Measurements from ENCODE around the gene GGT1. TPM values are rescaled to one million over a fixed set of nuclear protein-coding genes. Genes with fewer than 3 reads are reported as not detected.
"Not testable (repeated sequence)": the region's sequence is repeated elsewhere in the genome, so short reads cannot be mapped to it uniquely, and the experiment has no call there.

The GGT1 gene
- total RNA-seq = 100 to 1,000 TPM in 1 of 2 donors, 1 to 10 TPM in 1; 9.6 to 195 TPM
- long read RNA-seq, partial matches to known transcripts = 7 of 21 reads
- long read RNA-seq, other reads (novel, unspliced or antisense) = 13 of 21 reads

DNA sequence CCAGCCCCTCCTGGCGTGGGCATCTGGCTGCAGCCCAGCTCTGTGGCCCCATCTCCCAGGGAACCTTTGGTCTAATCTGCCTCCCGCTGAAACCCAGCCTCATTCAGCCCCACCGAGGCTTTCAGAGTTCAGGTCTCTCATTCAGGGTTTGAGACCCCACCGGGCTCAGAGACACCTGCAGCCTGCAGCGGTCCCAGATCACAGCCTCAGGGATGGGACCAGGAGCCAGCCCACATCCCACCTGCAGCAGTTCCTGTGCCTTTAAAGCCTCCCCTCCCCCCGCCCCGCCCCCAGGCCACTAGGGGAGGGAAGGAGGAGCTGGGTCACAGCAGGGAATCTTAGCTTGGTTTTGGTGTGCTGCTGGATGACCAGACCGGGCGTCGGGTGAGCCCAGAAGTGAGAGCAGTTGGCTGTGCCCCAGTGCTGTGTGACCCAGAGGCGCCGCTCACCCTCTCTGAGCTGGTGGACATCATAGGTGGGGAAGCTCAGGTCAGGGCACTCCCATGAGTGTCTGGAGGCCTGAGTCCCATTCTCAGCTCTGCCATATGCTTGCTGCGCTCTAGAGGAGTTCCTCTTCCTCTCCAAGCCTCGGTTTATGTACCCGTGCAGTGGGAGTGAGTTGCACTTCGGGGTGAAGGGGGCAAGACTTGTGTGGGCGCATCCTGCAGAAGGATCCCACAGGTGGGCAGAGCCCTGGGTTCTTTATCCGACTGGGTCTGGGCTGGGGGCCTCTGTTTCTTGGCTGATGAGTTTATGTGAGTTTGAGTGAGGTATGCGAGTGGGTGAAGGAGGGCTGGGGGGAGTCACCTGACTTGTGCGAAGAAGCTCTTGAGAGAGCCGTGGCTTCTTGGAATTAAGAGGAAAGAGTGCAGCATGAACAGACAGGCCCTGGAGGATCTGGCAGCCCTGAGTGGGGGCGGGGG is at the start of gene GGT1:
Gene GGT1, plus strand, starts transcription at position 347 of the 923 bp plus-strand sequence. CDS start 7,889 bp downstream, outside the sequence.
- ATAC-seq = peak; percentile 54
- peak in 1 of 2 donors; percentile 45 for DNase-seq

DNA sequence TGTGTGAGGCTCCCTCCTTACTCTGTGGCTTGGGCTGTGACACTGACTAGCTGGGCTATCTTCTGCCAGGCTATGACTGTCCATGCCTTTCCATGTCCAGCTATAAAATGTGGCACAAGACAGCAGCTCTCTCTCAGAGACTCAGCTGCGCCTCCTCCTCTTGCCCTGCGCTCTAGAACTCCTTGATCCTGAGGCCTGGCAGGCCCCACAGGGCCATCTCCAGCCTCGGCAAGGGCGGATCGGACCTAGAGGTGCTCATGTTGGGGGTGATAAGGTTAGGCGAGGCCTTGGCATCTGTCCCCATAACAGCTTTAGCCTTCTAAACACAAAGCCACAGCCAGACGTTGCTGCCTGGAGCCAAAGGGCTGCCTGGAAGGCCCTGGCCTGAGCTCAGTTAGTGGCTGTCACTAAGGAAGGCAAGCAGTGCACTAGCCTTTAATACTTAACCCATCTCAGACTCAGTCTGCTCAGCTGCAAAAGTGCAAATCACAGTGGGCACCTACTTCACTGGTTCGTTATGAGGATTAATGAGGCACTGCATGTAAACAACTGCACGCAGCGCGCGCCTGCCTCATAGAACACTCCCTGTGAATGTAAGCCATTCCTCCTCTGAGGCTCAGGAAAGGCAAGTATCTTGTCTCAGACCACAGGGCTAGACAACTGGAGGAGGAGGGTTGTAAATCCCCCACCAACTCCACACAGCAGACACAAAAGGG is 49.2 kb upstream of the GGT1 start:
- intact Hi-C loops (cut with DNase I, micrococcal nuclease) = no loop called here
- peak; percentile 55 to 56 for DNase-seq
- ATAC-seq = peak; percentile 5

More for the DNA sequence above, at the start of gene GGT1:
- intact Hi-C loops (cut with DNase I, micrococcal nuclease) = not testable (repeated sequence)

DNA sequence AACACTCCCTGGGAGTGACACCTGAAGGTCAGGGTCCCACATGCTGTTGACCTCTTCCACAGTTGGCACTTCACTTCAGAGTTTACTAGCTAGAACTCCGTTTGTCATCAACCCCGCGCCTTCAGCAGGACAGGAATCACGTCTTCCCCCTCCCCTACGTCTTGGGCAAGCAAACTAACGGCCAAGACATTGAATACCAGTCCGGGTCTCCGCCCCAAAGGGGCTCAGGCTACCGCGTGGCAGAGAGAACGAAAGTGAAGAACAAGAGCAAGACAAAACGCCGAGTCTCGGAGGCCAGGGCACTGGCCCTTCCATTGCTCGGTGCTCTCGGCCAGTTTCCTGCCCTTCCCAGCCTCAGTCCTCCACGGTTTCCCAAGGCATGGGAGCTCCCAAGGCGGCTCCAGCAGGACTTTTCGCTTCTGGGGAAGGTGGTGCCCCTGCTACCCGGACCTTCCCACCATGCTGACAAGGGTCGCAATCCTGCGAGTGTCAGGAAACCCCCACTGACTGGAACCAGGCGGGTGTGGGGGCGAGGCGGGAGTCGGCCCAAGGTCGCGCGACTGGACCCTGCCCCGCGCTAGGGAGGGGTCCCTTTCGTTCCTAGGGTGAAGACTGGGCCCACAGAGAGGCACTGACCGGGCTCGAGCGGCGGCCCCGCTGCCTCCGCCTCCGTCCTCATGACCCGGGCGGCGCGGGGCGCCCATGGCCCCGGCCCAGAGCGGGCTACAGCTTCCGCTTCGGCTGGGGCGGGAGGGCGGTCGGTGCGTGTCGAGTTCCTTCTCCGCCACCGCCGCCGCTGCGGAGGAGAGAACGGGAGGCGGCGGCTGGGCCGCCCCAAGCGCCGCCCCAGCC is 48.5 kb upstream of the GGT1 start, which contains the start of gene GUCD1:
Gene GUCD1, minus strand, starts transcription at position 826 of the 852 bp plus-strand sequence. Its CDS starts 147 bp downstream, at position 679.
- ATAC-seq (peak; percentile 19), DNase-seq (peak; percentile 49 to 56)
- intact Hi-C loops (cut with DNase I, micrococcal nuclease) = no loop called here

DNA sequence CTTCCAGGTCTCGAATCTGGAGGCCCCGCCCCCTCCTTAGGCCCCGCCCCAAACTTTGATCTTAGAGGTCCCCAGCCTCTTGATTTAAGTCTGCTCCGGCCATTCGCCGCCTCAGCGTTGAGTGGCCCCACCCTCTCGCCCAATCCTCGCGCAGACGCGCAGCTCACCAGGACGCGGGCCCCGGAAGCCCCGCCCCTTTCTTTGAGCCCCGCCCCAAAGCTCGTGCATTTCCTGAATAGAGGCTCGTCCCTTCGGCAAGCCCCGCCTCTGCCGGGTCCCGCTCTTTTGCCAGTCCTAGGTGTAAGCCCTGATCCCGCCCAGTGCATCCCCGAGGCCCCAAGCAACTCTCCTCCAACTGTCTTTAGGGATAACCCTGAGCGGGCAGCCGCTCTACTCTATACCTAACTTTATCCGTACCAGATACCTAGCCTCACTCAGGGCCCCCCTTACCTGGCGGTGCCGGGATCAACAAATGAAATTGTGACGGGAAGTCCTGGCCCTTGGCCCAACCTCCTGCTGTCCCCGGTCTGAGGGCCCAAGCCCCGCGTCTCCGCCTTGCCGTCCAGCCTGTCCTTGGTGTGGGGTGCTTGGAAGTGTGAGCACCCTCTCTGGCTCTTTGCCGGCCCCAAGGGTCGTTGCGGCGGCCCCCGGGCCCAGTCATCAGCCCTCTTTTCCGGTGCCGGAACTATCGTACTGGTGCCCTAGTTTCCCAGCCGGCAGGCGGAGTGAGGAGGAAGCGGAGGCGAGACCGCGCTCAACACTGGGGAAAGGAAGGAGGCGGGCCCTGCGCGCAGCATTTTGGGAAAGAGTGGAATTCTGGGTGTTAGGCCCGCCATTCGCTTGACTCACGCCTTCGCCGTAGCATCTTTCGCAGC is 47.6 kb upstream of the GGT1 start, which contains the start of gene SNRPD3:
Gene SNRPD3, plus strand, starts transcription at position 835 of the 875 bp plus-strand sequence. CDS start 1,676 bp downstream, outside the sequence.
- DNase-seq (peak; percentile 99 to 100), ATAC-seq (peak; percentile 74)
- intact Hi-C loops (cut with DNase I, micrococcal nuclease) = no loop called here

DNA sequence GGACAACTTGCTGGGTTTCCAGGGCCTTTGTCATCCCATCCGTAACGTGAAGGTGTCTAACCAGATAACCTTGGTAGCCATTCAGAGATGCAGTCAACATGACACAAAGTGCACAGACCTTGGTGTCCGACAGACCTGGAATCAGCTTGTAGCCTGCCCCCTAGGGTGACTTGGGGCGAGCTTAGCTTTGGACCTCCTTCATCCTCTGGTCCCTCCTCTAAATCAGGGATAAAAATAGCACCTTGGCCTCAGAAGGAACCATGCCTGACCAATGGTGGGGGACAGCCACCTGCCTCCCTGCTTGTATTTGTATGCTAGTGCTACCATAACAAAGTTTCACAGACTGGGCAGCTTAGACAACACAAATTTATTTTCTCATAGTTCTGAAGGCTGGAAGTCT is 43.5 kb upstream of the GGT1 start:
- DNase-seq (no peak), ATAC-seq (no peak)
- intact Hi-C loops (cut with DNase I, micrococcal nuclease) = no loop called here

DNA sequence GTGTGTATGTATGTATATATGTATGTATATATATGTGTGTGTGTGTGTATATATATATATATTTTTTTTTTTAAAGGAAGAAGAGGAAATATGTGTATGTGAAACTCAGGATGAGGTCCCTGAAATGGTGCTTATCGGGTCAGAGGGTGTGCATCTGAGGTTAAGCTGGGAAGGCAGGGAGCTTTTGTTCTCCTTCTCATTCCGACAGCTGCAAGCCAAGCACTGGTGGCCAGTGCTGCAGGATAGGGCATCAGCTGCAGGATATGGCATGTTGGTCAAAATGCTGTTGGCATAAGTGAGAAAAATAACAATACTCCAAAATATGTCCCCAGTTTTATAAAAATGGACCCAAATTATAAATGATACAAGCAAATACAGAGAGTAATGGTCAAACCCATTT is 39.7 kb upstream of the GGT1 start:
- DNase-seq (no peak), ATAC-seq (no peak)
- intact Hi-C loops (cut with DNase I, micrococcal nuclease) = no loop called here

DNA sequence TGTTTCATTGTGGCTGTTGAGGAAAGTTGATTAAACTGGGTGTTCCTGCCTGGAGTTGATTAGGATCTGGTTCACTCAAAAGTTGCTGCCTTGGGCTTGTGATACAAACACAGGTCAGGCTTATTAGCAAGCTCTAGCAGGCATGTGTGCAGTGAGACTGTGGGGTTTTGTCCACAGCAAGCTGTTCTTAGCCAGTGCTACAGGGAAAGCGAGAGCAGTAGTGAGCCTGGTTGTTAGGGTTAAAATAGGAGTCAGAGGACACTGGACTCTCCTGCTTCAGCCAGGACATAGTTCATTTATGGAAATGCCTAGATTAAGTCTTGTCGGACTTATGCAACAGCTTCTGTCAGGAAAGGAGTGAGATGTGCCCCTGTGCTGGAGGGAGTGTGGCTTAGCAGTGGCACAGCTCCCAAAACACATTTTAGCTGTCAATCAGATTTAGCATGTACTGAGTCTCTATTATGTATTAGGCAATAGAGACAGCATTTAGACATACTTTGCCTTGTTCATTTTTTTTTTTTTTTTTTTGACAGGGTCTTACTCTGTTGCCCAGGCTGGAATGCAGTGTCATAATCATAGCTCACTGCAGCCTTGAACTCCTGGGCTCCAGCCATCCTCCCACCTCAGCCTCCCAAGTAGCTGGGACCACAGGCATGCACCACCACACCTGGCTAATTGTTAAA is 38.5 kb upstream of the GGT1 start:
- intact Hi-C loops (cut with DNase I, micrococcal nuclease) = no loop called here
- ATAC-seq = no peak
- no peak for DNase-seq

DNA sequence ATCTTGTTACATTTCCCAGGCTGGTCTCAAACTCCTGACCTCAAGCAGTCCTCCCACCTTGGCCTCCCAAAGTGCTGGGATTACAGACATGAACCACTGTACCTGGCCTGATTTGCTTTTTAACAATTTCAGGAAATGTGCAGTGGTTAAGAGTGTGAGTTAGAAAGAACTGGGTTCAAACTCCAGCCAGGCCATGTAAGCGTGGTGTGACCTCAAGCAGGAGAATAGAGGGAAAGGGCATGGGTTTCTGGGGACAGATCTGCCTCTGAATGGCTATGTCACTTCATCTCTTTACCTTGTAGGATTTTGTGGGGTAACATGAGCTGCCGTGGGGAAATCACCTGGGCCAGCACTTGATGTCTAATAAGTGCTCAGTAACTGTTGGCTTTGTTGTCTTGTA is 37.9 kb upstream of the GGT1 start:
- intact Hi-C loops (cut with DNase I, micrococcal nuclease) = no loop called here

DNA sequence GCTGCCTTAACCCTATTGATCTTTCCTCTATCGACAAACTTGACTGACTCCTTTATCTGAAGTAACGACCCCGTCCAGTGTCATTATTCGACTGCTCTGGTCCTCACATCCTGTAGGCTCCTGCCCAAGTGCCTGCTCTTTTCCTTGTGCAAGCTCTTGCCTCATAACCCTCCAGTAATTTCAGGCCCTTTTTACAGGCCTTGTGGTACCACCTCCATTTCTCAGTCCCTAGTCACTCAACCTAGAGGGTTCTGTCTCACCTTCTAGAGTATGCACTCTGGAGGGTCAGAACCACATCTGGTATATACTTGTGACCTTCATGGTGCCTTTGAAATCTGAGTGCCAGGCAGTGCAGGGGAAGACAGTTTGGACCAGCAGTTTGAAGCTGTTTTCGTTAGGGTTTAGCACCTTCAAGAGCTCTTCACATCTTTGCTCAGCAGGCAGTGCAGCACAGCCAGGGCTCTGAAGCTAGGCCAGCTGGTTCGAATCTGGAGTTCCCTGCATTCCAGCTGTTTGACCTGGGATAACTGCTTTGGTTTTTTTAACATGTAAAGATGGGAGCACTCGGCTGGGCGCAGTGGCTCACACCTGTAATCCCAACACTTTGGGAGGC is 36.0 kb upstream of the GGT1 start:
- no peak for DNase-seq
- intact Hi-C loops (cut with DNase I, micrococcal nuclease) = no loop called here
- no peak for ATAC-seq

More for the DNA sequence above, 37.9 kb upstream of the GGT1 start:
- no peak for ATAC-seq
- DNase-seq = no peak

DNA sequence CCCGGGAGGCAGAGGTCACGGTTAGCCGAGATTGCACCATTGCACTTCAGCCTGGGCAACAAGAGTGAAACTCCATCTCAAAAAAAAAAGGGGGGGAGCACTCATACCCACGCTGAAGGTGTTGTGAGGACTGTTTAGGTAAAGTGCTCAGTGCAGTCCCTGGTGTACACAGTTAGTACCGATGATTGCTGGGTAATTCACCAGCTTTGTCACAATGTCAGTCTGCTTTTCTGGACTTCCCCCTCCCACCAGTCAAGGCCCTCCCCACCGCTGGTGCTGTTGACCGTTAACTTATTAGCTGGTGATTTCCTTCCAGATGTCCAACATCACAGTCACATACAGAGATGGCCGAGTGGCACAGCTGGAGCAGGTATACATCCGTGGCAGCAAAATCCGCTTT is 35.3 kb upstream of the GGT1 start:
- no peak for DNase-seq
- no peak for ATAC-seq
- intact Hi-C loops (cut with DNase I, micrococcal nuclease) = no loop called here

DNA sequence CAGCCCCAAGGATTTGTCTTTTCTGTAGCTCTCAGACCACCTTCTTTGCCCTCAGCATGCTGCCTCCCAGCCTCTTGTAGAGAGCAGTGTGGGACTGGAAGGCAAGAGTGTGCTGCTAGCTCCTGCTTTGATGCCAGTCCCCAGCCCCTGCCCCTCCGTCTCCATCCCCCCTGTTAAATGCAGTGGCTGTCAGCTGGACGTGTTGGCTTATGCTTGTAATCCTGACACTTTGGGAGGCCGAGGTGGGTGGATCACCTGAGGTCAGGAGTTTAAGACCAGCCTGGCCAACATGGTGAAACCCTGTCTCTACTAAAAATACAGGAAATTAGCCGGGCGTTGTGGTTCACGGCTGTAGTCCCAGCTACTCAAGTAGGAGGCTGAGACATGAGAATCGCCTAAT is 31.7 kb upstream of the GGT1 start:
- DNase-seq (no peak), ATAC-seq (no peak)
- intact Hi-C loops (cut with DNase I, micrococcal nuclease) = no loop called here

DNA sequence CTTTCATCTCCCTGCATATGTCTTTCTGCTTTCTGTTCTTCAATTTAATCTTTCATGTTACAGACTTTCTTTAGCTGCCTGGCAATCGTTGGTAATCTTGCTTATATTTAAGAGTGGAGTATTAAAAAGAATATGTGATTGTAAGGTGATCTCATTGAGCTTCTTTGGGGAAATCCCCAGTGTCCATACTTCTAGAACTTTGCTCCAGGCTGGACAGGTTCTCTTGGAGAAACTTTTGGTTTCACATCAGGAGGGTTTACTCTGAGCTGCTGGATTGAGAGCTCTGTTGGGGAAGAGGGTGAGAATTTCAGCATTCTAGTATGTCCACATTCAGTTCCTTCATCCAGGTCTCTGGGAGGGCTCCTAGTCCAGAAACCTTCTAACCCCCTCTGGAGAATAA is 26.2 kb upstream of the GGT1 start:
- no peak for DNase-seq
- intact Hi-C loops (cut with DNase I, micrococcal nuclease) = no loop called here
- peak; percentile 56 for ATAC-seq

DNA sequence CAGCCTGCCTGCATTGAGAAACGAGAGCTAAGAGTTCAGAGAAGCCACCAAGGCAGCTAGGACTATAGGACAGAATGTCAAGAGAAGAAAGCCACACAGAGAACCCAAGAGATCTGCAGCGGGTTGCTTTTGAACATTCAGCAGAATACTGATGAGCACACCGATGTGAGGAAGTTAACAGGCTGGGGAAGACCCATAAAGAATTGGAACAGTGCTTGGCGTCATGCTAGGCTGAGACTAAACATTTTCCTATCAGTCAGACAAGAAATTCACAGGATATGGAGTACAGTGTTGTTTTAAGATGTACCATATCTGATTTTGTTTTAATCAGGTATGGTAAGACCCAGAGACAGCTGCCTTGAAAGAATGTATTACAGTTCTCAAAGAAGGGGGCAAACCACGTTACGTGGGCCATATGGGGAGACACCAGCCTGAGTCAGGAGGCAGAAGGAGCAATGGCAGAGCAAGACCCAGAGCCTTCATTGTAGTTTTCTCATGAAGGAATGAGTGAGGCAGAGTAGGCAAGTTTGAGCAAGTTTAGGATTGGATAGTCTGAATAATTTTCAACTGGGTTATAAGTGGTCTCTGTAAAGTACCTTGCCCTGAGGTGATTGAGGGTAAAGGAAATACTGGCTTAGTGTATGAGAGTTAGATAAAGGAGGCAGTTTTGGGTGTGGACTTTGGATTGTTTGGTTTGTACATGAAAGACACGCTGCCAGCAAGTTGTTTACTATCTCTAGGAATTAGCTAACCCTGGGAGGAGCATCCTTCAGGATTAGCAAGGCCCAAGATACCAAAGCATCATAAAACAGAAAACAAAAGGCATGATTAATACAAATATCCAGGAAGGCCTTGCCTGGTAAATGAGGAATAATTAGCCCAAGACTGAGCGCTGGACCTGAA is 24.4 kb upstream of the GGT1 start:
- ATAC-seq (peak; percentile 82), DNase-seq (no peak)
- intact Hi-C loops (cut with DNase I, micrococcal nuclease) = no loop called here

DNA sequence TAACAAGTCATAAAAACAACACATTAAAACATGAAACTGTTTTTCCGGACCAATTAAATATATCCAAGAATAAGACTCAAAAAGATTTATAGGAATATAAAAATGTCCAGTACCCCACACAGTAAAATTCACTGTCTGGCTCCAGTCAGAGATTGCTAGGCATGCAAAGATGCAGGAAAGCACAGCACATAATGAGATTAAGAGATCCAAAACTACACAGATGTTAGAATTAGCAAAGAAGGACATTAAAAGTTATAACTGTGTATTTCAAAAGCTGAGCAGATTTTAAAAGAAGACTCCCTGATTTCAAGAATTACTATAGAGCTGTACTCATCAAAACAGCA is 23.8 kb upstream of the GGT1 start:
- no peak for DNase-seq
- no peak for ATAC-seq
- intact Hi-C loops (cut with DNase I, micrococcal nuclease) = no loop called here

DNA sequence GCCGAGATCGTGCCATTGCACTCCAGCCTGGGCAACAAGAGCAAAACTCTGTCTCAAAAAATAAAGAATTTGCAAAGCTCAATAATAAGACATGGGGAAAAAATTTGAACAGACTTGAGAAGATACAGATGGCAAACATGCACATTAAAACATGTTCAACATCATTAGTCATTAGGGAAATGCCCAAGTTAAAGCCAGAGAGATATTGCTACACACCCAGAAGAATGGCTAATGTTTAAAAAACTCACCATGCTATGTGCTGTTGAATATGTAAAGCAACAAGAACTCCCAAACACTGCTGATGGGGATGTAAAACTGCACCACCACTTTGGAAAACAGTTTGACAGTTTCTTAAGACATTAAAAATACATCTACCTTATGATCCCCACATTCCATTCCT is 22.7 kb upstream of the GGT1 start:
- intact Hi-C loops (cut with DNase I, micrococcal nuclease) = no loop called here
- DNase-seq (no peak), ATAC-seq (no peak)
